Tibial artery (tissue), 4 donors: ENCODE data around the gene MLIP.

Experiments used
- DNase-seq, 2 donors: peaks; one replicate each; pipeline ENCODE4 v3.0.0-alpha.2; 2019
- H3K27ac ChIP-seq, 2 donors: fragments of 200-600 bp; sonication (generic) in 1 of 2; 1 replicate in 1 of 2; 2 replicates in 1 of 2; pipeline ENCODE4 v1.5.1; 2018 to 2019; ENCODE audit warnings: mild to moderate bottlenecking in 1 of 2
- H3K27me3 ChIP-seq, 2 donors: fragments of 200-600 bp; sonication (generic) in 1 of 2; one replicate each; pipeline versions ENCODE4 v1.5.1 to v1.6.0; 2016 to 2019
- H3K36me3 ChIP-seq, 3 donors: fragments of 200-600 bp; sonication (generic) in 2 of 3; one replicate each; pipeline ENCODE4 v1.5.1; 2016 to 2019; ENCODE audit warnings: mild to moderate bottlenecking in 2 of 3
- H3K4me1 ChIP-seq, 4 donors: fragments of 200-600 bp; sonication (generic) in 2 of 4; 1 replicate in 3 of 4; 2 replicates in 1 of 4; pipeline ENCODE4 v1.5.1; 2016 to 2019
- H3K4me3 ChIP-seq, 2 donors: fragments of 200-600 bp; sonication (generic) in 1 of 2; 1 replicate in 1 of 2; 2 replicates in 1 of 2; pipeline ENCODE4 v1.5.1; 2018 to 2019; ENCODE audit warnings: mild to moderate bottlenecking in 2 of 2
- H3K9me3 ChIP-seq, 3 donors: fragments of 200-600 bp; sonication (generic) in 1 of 3; one replicate each; pipeline ENCODE4 v1.5.1; 2016 to 2019
- CTCF ChIP-seq, 2 experiments: fragments of 200-600 bp in 1 of 2; fragments of 450-650 bp in 1 of 2; IDR thresholded peaks; one replicate each; pipeline ENCODE4 v1.5.1; 2017 to 2019; ENCODE audit warnings: antibody characterized with exemption in 2 of 2, mild to moderate bottlenecking in 1 of 2, moderate library complexity in 1 of 2
- intact Hi-C: fragments of 100-400 bp; cut with DNase I; formaldehyde crosslinking; loops from one replicate; pipeline ENCODE4 v1.15.0; 2023; ENCODE audit warnings: low total_unique reads

MLIP gene

GRCh38 chr6:54291146-54291545 is 179.9 kb downstream of the MLIP start:
- H3K9me3 ChIP-seq: no peaks in the 10 kb centered on the region
- intact Hi-C loops: no loop called here
- no peak for TF ChIP-seq CTCF (IDR thresholded peaks at IDR 0.05)
- no peaks in the 10 kb centered on the region for H3K4me1 ChIP-seq
- H3K27ac ChIP-seq: no peak overlapping the region
- no peaks in the 10 kb centered on the region for H3K27me3 ChIP-seq
- H3K4me3 ChIP-seq: no peak overlapping the region
- no peaks in the 10 kb centered on the region for H3K36me3 ChIP-seq
- DNase-seq: no peak

GRCh38 chr6:54291738-54292137 is 180.5 kb downstream of the MLIP start:
- H3K9me3 ChIP-seq: no peaks in the 10 kb centered on the region
- no peak for DNase-seq
- intact Hi-C loops: no loop called here
- no peak for TF ChIP-seq CTCF (IDR thresholded peaks at IDR 0.05)
- no peak overlapping the region for H3K27ac ChIP-seq
- no peak overlapping the region for H3K4me3 ChIP-seq
- H3K27me3 ChIP-seq: no peaks in the 10 kb centered on the region
- no peaks in the 10 kb centered on the region for H3K4me1 ChIP-seq
- H3K36me3 ChIP-seq: no peaks in the 10 kb centered on the region

GRCh38 chr6:54294965-54295532 is 183.8 kb downstream of the MLIP start:
- Histone ChIP-seq H3K4me3 (no peak overlapping the region), H3K36me3 (no peaks in the 10 kb centered on the region), H3K4me1 (no peaks in the 10 kb centered on the region), H3K27ac (no peak overlapping the region), H3K27me3 (no peaks in the 10 kb centered on the region), H3K9me3 (no peaks in the 10 kb centered on the region)
- TF ChIP-seq CTCF (IDR thresholded peaks at IDR 0.05): no peak
- DNase-seq: no peak
- intact Hi-C loops: no loop called here

GRCh38 chr6:54299542-54300269 is 188.5 kb downstream of the MLIP start:
- intact Hi-C loops: no loop called here
- Histone ChIP-seq H3K4me3 (no peak overlapping the region), H3K27ac (no peak overlapping the region), H3K27me3 (no peaks in the 10 kb centered on the region), H3K4me1 (no peaks in the 10 kb centered on the region), H3K9me3 (no peaks in the 10 kb centered on the region), H3K36me3 (no peaks in the 10 kb centered on the region)
- TF ChIP-seq CTCF (IDR thresholded peaks at IDR 0.05): no peak
- no peak for DNase-seq

GRCh38 chr6:54301770-54302169 is 190.5 kb downstream of the MLIP start:
- no peak overlapping the region for H3K27ac ChIP-seq
- H3K9me3 ChIP-seq: no peaks in the 10 kb centered on the region
- no peak for TF ChIP-seq CTCF (IDR thresholded peaks at IDR 0.05)
- no peak for DNase-seq
- no peaks in the 10 kb centered on the region for H3K4me1 ChIP-seq
- no peak overlapping the region for H3K4me3 ChIP-seq
- no peaks in the 10 kb centered on the region for H3K36me3 ChIP-seq
- no peaks in the 10 kb centered on the region for H3K27me3 ChIP-seq
- intact Hi-C loops: no loop called here
